RCC 7860 (cell line): ENCODE data around the gene NPAS3.

Source experiments
- DNase-seq: peaks from one replicate; pipeline ENCODE4 v3.0.0-alpha.2; 2015; ENCODE audit warnings: low spot score
- FAIRE-seq: peaks from 2 replicates; lab custom pipeline; 2012; peaks lifted over from hg19 to GRCh38; lab: Jason Lieb, UNC

Gene NPAS3

GRCh38 chr14:33532553-33532952, 593.9 kb downstream of the NPAS3 start:
- DNase-seq (no peak), FAIRE-seq (no peak)

- FAIRE-seq = no peak
- DNase-seq = no peak
Measured at GRCh38 chr14:33534104-33534503, 595.4 kb downstream of the NPAS3 start.

GRCh38 chr14:33534632-33535031, 596.0 kb downstream of the NPAS3 start:
- peak; percentile 39 for DNase-seq
- FAIRE-seq = no peak

GRCh38 chr14:33539918-33540357, 601.3 kb downstream of the NPAS3 start:
- FAIRE-seq (no peak), DNase-seq (no peak)

GRCh38 chr14:33541171-33541570, 602.5 kb downstream of the NPAS3 start:
- no peak for DNase-seq
- no peak for FAIRE-seq

GRCh38 chr14:33542338-33543287, 603.9 kb downstream of the NPAS3 start:
- FAIRE-seq = no peak
- no peak for DNase-seq

GRCh38 chr14:33545696-33546095, 607.0 kb downstream of the NPAS3 start:
- no peak for FAIRE-seq
- DNase-seq = no peak

GRCh38 chr14:33548606-33549005, 609.9 kb downstream of the NPAS3 start:
- FAIRE-seq = no peak
- DNase-seq = no peak

GRCh38 chr14:33551963-33552362, 613.3 kb downstream of the NPAS3 start:
- DNase-seq = no peak
- no peak for FAIRE-seq

- no peak for DNase-seq
- no peak for FAIRE-seq
Measured at GRCh38 chr14:33553706-33554278, 615.1 kb downstream of the NPAS3 start.

GRCh38 chr14:33554988-33555387, 616.3 kb downstream of the NPAS3 start:
- no peak for DNase-seq
- no peak for FAIRE-seq

- DNase-seq (no peak), FAIRE-seq (no peak)
Measured at GRCh38 chr14:33555710-33556350, 617.2 kb downstream of the NPAS3 start.

GRCh38 chr14:33556382-33557121, 617.9 kb downstream of the NPAS3 start:
- no peak for FAIRE-seq

GRCh38 chr14:33560718-33561431, 622.2 kb downstream of the NPAS3 start:
- no peak for DNase-seq
- no peak for FAIRE-seq

More at GRCh38 chr14:33556382-33557121, 617.9 kb downstream of the NPAS3 start:
- peak; percentile 29 for DNase-seq

GRCh38 chr14:33561488-33562175, 623.0 kb downstream of the NPAS3 start:
- no peak for FAIRE-seq
- DNase-seq = no peak

GRCh38 chr14:33563191-33563900, 624.7 kb downstream of the NPAS3 start:
- DNase-seq (no peak), FAIRE-seq (no peak)

- DNase-seq = no peak
- no peak for FAIRE-seq
Measured at GRCh38 chr14:33563901-33564197, 625.2 kb downstream of the NPAS3 start.

- DNase-seq (peak; percentile 72), FAIRE-seq (peak; percentile 38)
Measured at GRCh38 chr14:33564774-33565630, 626.3 kb downstream of the NPAS3 start.
